Measurements from ENCODE around the gene PDZD4.

Gene PDZD4

GRCh38 chrX:153800746-153801145 lies 29.6 kb downstream of the PDZD4 start:
- H3K4me3 ChIP-seq (ENCODE audit: low read length): no peak overlapping the region
- H3K9ac ChIP-seq (ENCODE audit: low read length): no peak overlapping the region
- H3K4me1 ChIP-seq (ENCODE audit: low read length): peaks cover 6% of the 10 kb centered on the region
- H3K36me3 ChIP-seq (replicated peaks; ENCODE audit: low read depth, low read length): peaks cover 22% of the 10 kb centered on the region
- H3K27me3 ChIP-seq (ENCODE audit: low read depth, low read length): no peaks in the 10 kb centered on the region
- no peak overlapping the region for H3K27ac ChIP-seq (ENCODE audit: low read length)
- peaks cover 15% of the 10 kb centered on the region for H3K79me2 ChIP-seq (ENCODE audit: low read length)
- H3K4me2 ChIP-seq (ENCODE audit: low read length): no peak overlapping the region
- no peak for TF ChIP-seq CTCF (IDR thresholded peaks at IDR 0.05; ENCODE audit: low read depth, low read length)
- no peak for TF ChIP-seq EZH2phosphoT487 (IDR thresholded peaks at IDR 0.05; ENCODE audit: low read depth)
- no peaks in the 10 kb centered on the region for H3K9me3 ChIP-seq (ENCODE audit: insufficient read depth, low read length)
- peaks cover 5% of the 10 kb centered on the region; the same call in 1 of the 2 replicates for H4K20me1 ChIP-seq (ENCODE audit: insufficient read depth, low read length)
- H2AFZ ChIP-seq (ENCODE audit: low read depth, low read length): no peak overlapping the region

GRCh38 chrX:153800177-153800722 lies 30.1 kb downstream of the PDZD4 start:
- Histone ChIP-seq H3K27me3 (ENCODE audit: low read depth, low read length) (no peaks in the 10 kb centered on the region), H3K36me3 (replicated peaks; ENCODE audit: low read depth, low read length) (peaks cover 27% of the 10 kb centered on the region), H3K4me2 (ENCODE audit: low read length) (no peak overlapping the region), H3K4me3 (ENCODE audit: low read length) (no peak overlapping the region), H3K9ac (ENCODE audit: low read length) (no peak overlapping the region), H3K9me3 (ENCODE audit: insufficient read depth, low read length) (no peaks in the 10 kb centered on the region), H2AFZ (ENCODE audit: low read depth, low read length) (no peak overlapping the region), H4K20me1 (ENCODE audit: insufficient read depth, low read length) (peaks cover 5% of the 10 kb centered on the region; the same call in 1 of the 2 replicates), H3K79me2 (ENCODE audit: low read length) (peaks cover 20% of the 10 kb centered on the region), H3K27ac (ENCODE audit: low read length) (no peak overlapping the region), H3K4me1 (ENCODE audit: low read length) (peaks cover 10% of the 10 kb centered on the region)
- TF ChIP-seq CTCF (IDR thresholded peaks at IDR 0.05; ENCODE audit: low read depth, low read length) (no peak), EZH2phosphoT487 (IDR thresholded peaks at IDR 0.05; ENCODE audit: low read depth) (no peak)

GRCh38 chrX:153799326-153799725 lies 31.0 kb downstream of the PDZD4 start:
- TF ChIP-seq EZH2phosphoT487 (IDR thresholded peaks at IDR 0.05; ENCODE audit: low read depth) (no peak), CTCF (IDR thresholded peaks at IDR 0.05; ENCODE audit: low read depth, low read length) (no peak)
- Histone ChIP-seq H3K9ac (ENCODE audit: low read length) (no peak overlapping the region), H3K4me2 (ENCODE audit: low read length) (no peak overlapping the region), H4K20me1 (ENCODE audit: insufficient read depth, low read length) (peaks cover 5% of the 10 kb centered on the region; the same call in 1 of the 2 replicates), H3K4me3 (ENCODE audit: low read length) (no peak overlapping the region), H3K27ac (ENCODE audit: low read length) (no peak overlapping the region), H2AFZ (ENCODE audit: low read depth, low read length) (no peak overlapping the region), H3K4me1 (ENCODE audit: low read length) (peaks cover 10% of the 10 kb centered on the region), H3K9me3 (ENCODE audit: insufficient read depth, low read length) (no peaks in the 10 kb centered on the region), H3K36me3 (replicated peaks; ENCODE audit: low read depth, low read length) (peaks cover 27% of the 10 kb centered on the region), H3K79me2 (ENCODE audit: low read length) (peaks cover 28% of the 10 kb centered on the region), H3K27me3 (ENCODE audit: low read depth, low read length) (no peaks in the 10 kb centered on the region)

GRCh38 chrX:153797415-153798015 lies 32.8 kb downstream of the PDZD4 start:
- H3K79me2 ChIP-seq (ENCODE audit: low read length): peaks cover 42% of the 10 kb centered on the region
- no peak overlapping the region for H3K4me2 ChIP-seq (ENCODE audit: low read length)
- no peak overlapping the region for H3K9ac ChIP-seq (ENCODE audit: low read length)
- peaks cover 18% of the 10 kb centered on the region for H3K4me1 ChIP-seq (ENCODE audit: low read length)
- TF ChIP-seq EZH2phosphoT487 (IDR thresholded peaks at IDR 0.05; ENCODE audit: low read depth) (no peak), CTCF (IDR thresholded peaks at IDR 0.05; ENCODE audit: low read depth, low read length) (no peak)
- H3K36me3 ChIP-seq (replicated peaks; ENCODE audit: low read depth, low read length): peaks cover 27% of the 10 kb centered on the region
- no peak overlapping the region for H2AFZ ChIP-seq (ENCODE audit: low read depth, low read length)
- no peaks in the 10 kb centered on the region for H3K27me3 ChIP-seq (ENCODE audit: low read depth, low read length)
- H3K4me3 ChIP-seq (ENCODE audit: low read length): no peak overlapping the region
- no peak overlapping the region for H3K27ac ChIP-seq (ENCODE audit: low read length)
- H4K20me1 ChIP-seq (ENCODE audit: insufficient read depth, low read length): peaks cover 5% of the 10 kb centered on the region; the same call in 1 of the 2 replicates
- no peaks in the 10 kb centered on the region for H3K9me3 ChIP-seq (ENCODE audit: insufficient read depth, low read length)
